ENCODE data around the gene DDX59. TPM values are rescaled to one million over a fixed set of nuclear protein-coding genes. Genes with fewer than 3 reads are reported as not detected.

The DDX59 gene
- total RNA-seq = 15.0 and 19.1 TPM in 2 replicates

GRCh38 chr1:200669314-200670241 is at the start of gene DDX59:
TSS of gene DDX59 (minus strand) at chr1:200669907. CDS start at chr1:200666740, 3,167 bp downstream.

GRCh38 chr1:200620273-200621131 is 49.2 kb downstream of the DDX59 start, which contains the start of gene KIF14:
TSS of gene KIF14 (minus strand) at chr1:200620751. CDS start at chr1:200618723, 2,028 bp downstream.

Other genes starting within 250 kb of the DDX59 start
- gene KIF14, start 49.2 kb downstream of the DDX59 start, total RNA-seq = 1.7 and 2.1 TPM in 2 replicates
- gene CAMSAP2, start 69.0 kb upstream of the DDX59 start, total RNA-seq = 33.9 and 37.9 TPM in 2 replicates
- gene GPR25, start 203.1 kb upstream of the DDX59 start, total RNA-seq = not detected in 2 replicates
- not detected in 2 replicates for gene INAVA, start 225.0 kb upstream of the DDX59 start, total RNA-seq

Measured in dermis lymphatic vessel endothelial cell (primary cell).